ENCODE results near the gene DACT2. TPM values are rescaled to one million over a fixed set of nuclear protein-coding genes. Genes with fewer than 3 reads are reported as not detected.

Gene DACT2
- total and polyA plus RNA-seq, 2 of the 8 experiments (the other 6 are each of a cell fraction or from before 2014, with no cell fraction given), result 2.9 to 3.1 TPM

GRCh38 chr6:168261234-168261633, 58.3 kb downstream of the DACT2 start:
- Histone ChIP-seq H3K4me3 (ENCODE audit: extremely low read depth in 1 of 4, insufficient read depth in 2 of 4, low read depth in 3 of 4, low read length in 4 of 4) (no peak overlapping the region), H3K18ac (ENCODE audit: extremely low read depth, low read length) (no peak overlapping the region), H3K4me1 (replicated peaks in 1 of 4; ENCODE audit: control insufficient read depth in 3 of 4, insufficient read depth in 4 of 4, low read length in 3 of 4) (no peaks in the 10 kb centered on the region; a peak in 3 of 7 replicates), H3K14ac (ENCODE audit: insufficient read length) (no peak overlapping the region), H3K23me2 (ENCODE audit: low read depth, low read length) (no peaks in the 10 kb centered on the region), H3K4ac (replicated peaks; ENCODE audit: insufficient read length, low read depth, low read length) (no peak overlapping the region), H2AFZ (ENCODE audit: low read length) (no peak overlapping the region), H2BK20ac (ENCODE audit: low read length) (no peak overlapping the region), H2BK15ac (ENCODE audit: low read length) (no peak overlapping the region), H4K5ac (ENCODE audit: insufficient read length, low read depth, low read length) (no peak overlapping the region), H3K56ac (replicated peaks; ENCODE audit: insufficient read length, low read depth, low read length) (no peak overlapping the region), H2BK12ac (ENCODE audit: low read depth, low read length) (no peak overlapping the region), H2BK120ac (replicated peaks; ENCODE audit: low read depth, low read length) (no peak overlapping the region), H2BK5ac (ENCODE audit: low read depth, low read length) (no peak overlapping the region), H3K9me3 (ENCODE audit: insufficient read depth in 2 of 2, low read depth in 1 of 2, low read length in 1 of 2) (no peaks in the 10 kb centered on the region), H2AK5ac (ENCODE audit: low read depth, low read length) (no peak overlapping the region), H3K27me3 (replicated peaks in 1 of 4; ENCODE audit: control insufficient read depth in 3 of 4, extremely low read depth in 1 of 4, insufficient read depth in 3 of 4, low read length in 3 of 4) (no peaks in the 10 kb centered on the region), H3K27ac (ENCODE audit: low read depth, low read length) (no peak overlapping the region), H4K8ac (ENCODE audit: extremely low read depth, insufficient read depth, low read length) (no peak overlapping the region; the same call in 1 of the 2 replicates), H4K91ac (replicated peaks; ENCODE audit: insufficient read length, low read length) (no peak overlapping the region), H3K23ac (ENCODE audit: insufficient read length) (no peak overlapping the region), H3K79me2 (ENCODE audit: control insufficient read depth in 1 of 2, insufficient read depth in 2 of 2, low read length in 2 of 2) (no peaks in the 10 kb centered on the region), H4K20me1 (replicated peaks in 1 of 2; ENCODE audit: control insufficient read depth in 1 of 2, insufficient read depth in 2 of 2, low read length in 2 of 2) (no peaks in the 10 kb centered on the region), H3K79me1 (ENCODE audit: low read depth, low read length) (no peaks in the 10 kb centered on the region), H3K36me3 (ENCODE audit: control insufficient read depth in 2 of 4, insufficient read depth in 4 of 4, low read length in 3 of 4) (no peaks in the 10 kb centered on the region), H3K9ac (replicated peaks in 1 of 4; ENCODE audit: extremely low read depth in 1 of 4, low read depth in 3 of 4, low read length in 3 of 4) (no peak overlapping the region), H3K4me2 (ENCODE audit: insufficient read depth in 1 of 2, low read depth in 2 of 2, low read length in 2 of 2) (no peak overlapping the region)
- no peak for TF ChIP-seq GABPA (IDR thresholded peaks at IDR 0.05; ENCODE audit: borderline replicate concordance, insufficient read depth, low read length)
- TF ChIP-seq SIRT6 (IDR thresholded peaks at IDR 0.05; ENCODE audit: low read length), result no peak
- no peak for TF ChIP-seq TAF1 (IDR thresholded peaks at IDR 0.05; ENCODE audit: low read depth, low read length)
- WGBS, 2 experiments (ENCODE audit: extremely low coverage in 1 of 2, insufficient coverage in 1 of 2, insufficient read length in 1 of 2, insufficient replicate concordance in 2 of 2, low coverage in 1 of 2, low lambda C conversion rate in 2 of 2, missing lambda C conversion rate in 1 of 2), result 89% methylated on average over 12 of the region's 12 CpGs; no CpG with 5 or more reads in 1 of the 2 experiments
- ChIA-PET POLR2A (ENCODE audit: partially characterized antibody) (no interaction called here), CTCF (ENCODE audit: partially characterized antibody) (interaction anchor here (0.5 kb wide), 1 partner anchor 197 kb away, joined by 3 read pairs; no protein-coding TSS in a partner anchor)
- DNase-seq (ENCODE audit: low read depth in 1 of 2, low spot score in 2 of 2) (no peak), FAIRE-seq (no peak)
